HG03108 (cell line): ENCODE results near the gene CNGA3.
"Not testable (repeated sequence)": the region's sequence is repeated elsewhere in the genome, so short reads cannot be mapped to it uniquely, and the experiment has no call there.

Experiments
- ATAC-seq: cut with Tn5 transposase; IDR thresholded peaks from one replicate; pipeline ENCODE4 v1.9.1; 2021; ENCODE audit warnings: moderate library complexity; ENCODE audit not compliant: unreplicated experiment

CNGA3 gene

DNA sequence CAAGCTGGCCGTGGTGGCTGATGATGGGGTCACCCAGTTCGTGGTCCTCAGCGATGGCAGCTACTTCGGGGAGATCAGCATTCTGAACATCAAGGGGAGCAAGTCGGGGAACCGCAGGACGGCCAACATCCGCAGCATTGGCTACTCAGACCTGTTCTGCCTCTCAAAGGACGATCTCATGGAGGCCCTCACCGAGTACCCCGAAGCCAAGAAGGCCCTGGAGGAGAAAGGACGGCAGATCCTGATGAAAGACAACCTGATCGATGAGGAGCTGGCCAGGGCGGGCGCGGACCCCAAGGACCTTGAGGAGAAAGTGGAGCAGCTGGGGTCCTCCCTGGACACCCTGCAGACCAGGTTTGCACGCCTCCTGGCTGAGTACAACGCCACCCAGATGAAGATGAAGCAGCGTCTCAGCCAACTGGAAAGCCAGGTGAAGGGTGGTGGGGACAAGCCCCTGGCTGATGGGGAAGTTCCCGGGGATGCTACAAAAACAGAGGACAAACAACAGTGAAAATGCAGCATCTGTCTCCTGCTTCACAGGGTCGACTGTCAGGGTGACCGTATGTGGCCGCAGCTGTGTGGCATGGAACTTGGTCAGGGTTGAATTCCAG lies 50.6 kb downstream of the CNGA3 start:
- ATAC-seq, result no peak

DNA sequence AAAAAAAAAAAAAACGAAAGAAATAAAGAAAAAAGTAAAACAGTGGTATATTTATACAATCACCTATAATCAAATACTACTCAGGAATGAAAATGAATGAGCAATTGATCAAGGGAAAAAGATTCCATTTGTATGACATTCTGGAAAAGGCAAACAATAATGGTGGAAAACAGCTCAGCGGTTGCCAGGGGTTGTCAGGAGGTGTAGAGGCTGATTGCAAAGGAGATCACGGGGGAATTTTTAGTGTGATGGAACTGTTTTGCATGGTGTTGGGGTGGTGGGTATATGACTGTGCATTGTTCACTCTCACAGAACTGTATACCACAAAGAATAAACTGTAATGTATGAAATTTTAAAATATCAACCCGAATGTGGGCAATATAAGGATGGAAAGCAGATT lies 52.9 kb downstream of the CNGA3 start:
- ATAC-seq, result no peak

DNA sequence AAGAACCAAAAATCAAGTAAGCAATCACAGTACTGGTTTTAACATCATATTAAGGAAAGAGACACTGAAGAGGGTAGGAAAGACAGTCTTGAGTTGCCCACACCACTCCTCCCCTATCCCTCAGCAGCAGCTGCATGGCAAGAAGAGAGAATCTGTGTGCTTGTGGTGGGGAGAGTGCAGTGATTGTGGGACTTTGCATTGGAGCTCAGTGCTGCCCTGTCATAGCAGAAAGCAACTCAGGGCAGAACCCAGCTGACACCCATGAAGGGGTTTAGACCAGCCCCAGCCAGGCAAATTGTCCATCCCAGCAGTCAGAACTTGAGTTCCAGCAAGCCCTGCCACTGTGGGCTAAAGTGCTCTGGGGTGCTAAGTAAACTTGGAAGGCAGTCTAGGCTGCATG lies 57.6 kb downstream of the CNGA3 start:
- no peak for ATAC-seq

DNA sequence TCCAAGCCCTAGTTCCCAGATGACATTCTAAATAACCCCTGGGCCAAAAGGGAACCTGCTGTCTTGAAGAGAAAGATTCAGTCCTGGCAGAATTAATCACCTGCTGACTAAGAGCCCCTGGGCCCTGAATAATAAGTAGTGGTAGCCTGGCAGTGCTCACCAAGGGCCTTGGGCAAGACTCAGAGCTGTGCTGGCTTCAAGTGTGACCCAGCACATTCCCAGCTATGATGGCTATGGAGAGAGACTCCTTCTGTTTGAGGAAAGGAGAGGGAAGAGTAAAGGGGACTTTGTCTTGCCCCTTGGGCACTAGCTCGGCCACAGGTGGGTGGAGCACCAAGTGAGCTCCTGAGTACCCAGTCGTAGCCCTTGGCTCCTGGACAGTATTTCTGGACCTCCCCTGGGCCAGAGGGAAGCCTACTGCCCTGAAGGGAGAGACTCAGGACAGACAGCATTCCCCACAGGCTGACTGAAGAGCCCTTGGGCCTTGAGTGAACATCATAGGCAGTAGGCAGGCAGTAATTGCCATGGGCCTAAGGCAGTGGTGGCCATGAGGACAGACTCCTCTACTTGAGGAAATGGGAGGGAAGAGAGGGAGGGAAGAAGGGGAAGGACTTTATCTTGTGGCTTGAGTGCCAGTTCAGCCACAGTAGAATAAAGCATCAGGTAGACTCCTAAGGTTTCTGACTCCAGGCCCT lies 58.4 kb downstream of the CNGA3 start:
- ATAC-seq, result no peak

DNA sequence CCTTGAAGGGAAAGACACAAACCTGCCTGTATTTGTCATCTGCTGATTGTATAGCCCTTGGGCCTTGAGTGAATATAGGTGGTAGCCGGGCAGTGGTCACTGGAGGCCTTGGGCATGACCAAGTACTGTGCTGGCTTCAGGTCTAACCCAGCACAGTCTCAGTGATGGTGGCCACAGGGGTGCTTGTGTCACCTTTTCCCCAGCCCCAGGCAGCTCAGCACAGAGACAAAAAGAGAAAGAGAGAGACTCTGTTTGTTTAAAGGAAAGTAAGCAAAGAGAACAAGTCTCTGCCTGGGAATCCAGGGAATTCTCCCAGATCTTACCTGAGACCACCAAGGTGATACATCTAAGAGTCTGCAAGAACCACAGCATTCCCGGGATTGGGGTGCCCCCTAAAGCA lies 59.0 kb downstream of the CNGA3 start:
- no peak for ATAC-seq

DNA sequence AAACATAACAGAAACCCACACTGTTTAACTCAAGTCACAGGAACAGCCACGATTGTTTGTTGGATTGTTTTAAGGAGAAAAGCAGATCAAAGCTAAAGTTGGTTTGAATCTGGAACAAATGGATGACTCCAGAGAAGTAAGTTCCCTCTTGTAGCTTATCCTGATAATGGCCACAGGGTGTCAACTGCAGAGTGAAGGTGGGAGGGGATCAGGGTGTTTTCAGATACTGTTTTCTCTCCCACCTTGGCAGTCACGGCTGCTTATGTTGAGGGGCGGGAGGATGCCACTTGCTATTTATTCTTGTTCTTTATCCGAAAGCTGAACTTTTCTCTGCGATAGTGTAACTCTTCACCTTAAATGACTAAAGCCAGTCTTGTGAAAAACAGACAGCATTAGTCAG lies 61.9 kb downstream of the CNGA3 start:
- ATAC-seq, result no peak

DNA sequence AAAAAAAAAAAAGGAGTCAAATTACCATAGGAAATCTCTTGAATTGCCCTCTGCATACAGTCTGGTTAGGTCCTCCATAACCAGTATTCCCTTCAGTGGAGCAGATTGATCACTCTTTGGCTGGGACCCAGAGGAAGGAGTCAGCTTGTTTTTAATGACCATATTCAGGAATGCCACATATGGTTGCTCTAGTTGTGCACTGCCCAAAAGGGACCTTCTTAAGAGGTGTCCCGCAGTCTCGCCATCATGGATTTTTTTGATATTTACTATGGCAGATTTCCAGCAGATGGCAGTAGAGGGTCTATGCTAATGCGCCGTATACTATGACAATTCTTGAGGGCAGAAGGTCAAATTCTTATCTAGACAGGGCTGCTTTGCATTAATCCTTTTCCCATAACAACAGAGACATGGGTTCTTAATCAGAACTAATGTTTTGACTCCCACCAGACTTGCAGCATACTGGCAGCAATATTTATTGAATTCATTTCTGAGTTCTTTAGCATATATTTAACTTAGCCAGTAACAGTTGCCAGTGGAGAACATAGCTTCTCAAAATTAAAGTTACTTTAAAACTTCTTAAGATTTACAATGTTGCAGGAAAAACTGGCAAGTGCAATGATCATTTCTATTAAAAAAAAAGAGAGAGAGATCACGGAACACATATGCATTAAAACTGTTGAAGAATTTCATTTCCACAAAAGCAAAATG lies 66.6 kb downstream of the CNGA3 start:
- ATAC-seq, result peak; percentile 74

DNA sequence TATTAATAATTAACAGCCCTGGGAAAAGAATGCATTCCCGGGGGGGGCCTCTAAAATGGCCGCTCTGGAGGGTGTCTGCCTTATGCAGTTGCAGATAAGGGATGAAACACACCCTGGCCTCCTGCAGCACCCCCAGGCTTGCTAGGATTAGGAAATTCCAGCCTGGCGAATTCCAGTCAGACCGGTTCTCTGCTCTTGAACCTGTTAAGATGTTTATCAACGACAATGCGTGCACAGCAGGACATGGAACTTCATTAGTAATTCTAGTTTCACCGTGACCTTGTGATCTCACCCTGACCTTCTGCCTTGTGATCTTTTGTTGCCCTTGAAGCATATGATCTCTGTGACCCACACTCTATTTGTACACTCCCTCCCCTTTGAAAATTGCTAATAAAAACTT lies 68.0 kb downstream of the CNGA3 start:
- not testable (repeated sequence) for ATAC-seq

DNA sequence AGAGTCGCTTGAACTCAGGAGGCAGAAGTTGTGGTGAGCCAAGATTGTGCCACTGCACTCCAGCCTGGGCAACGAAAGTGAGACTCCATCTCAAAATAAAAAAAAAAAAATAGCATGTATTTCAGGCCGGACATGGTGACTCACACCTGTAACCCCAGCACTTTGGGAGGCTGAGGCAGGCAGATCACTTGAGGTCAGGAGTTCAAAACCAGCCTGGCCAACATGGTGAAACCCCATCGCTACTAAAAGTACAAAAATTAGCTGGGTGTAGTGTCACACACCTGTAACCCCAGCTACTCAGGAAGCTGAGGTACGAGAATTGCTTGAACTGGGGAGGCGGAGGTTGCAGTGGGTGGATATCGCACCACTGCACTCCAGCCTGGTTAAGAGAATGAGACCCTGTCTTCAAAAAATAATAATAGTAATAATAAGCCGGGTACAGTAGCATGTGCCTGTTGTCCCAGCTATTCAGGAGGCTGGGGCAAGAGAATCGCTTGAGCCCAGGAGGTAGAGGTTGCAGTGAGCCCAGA lies 69.5 kb downstream of the CNGA3 start:
- not testable (repeated sequence) for ATAC-seq

DNA sequence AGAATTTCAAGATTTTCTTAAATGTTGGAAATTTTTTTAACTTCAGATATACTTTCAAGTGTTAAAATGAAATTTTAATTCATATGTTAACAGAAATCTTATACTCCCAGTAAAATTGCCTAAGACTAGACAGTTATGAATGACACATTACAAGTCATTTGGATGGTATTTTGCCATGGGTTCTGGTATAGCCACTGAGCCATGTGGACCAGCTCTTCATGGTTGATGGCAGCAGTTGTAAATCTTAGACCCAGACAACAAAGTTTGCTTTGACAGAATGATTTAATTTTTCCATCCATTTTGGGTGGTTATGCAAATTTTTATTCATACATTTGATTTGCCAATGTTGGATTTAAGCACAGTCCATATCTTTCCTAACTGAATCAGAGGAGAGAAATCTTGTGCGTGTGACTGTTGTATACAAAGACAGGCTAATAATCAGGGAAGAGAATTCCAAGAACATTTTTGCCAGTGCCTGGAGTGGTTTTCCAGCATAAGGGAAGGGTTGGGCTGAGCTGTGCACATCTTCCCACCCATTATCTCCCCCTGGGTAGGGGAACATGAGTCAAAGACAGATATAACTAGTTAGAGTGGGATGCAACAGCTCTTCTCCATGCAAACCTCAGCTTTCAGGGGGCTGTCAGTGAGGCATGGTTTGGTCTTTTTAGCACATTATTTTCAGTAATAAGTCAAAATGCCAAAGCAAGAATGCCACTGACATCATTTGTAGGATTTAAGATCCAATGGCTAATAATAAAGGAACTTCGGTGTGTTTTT lies 70.3 kb downstream of the CNGA3 start:
- no peak for ATAC-seq

DNA sequence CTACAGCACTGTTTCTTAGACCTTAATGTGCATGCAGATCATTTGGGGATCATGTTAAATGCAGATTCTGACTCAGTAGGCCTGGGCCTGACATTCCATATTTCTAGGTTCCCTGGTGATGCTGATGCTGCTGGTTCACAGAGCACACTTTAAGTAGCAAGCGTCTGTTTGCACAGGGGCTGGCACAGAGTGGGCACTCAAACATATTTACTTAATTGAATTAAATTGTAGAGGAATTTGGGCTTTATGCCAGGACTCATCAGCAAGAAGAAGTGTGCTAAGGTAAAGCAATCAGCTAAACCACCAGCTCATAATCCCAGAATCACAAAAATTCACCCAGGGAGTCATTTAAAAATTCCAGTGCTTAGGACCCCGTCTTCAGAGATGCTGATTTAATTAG lies 73.3 kb downstream of the CNGA3 start:
- ATAC-seq, result no peak

DNA sequence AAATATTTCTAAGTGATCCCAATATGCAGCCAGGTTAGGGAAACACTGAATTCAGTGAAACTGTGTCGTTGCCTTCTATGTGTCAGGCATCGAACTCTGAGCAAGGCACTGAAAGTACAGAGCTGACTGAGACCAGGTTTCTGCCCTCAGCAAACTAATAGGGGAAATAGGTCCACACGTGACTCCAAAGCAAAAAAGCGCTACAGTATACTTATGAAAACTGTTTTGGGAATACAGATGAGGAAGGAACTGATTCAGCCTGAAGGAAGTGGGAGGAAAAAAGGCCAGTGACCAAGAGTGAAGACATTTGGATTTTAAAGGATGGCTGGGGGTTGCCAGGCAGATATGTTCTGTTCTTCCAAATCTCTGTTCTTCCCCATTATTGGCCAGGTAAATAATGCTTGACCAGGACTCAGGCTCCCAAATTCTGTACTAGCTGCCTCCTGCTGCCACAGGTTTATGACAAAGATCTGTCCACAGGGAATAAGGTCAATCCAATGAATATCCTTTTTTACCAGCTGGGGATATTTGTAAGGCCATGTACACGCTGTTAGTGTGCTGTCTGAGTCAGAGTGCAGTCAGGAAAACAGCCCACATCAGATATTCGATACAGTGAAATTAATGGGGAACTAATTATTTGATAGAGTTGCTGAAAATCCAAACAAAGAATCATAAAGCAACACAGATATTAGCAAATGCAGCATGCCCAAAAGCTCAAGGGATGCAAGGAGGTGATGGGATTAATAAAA lies 73.9 kb downstream of the CNGA3 start:
- ATAC-seq, result no peak

DNA sequence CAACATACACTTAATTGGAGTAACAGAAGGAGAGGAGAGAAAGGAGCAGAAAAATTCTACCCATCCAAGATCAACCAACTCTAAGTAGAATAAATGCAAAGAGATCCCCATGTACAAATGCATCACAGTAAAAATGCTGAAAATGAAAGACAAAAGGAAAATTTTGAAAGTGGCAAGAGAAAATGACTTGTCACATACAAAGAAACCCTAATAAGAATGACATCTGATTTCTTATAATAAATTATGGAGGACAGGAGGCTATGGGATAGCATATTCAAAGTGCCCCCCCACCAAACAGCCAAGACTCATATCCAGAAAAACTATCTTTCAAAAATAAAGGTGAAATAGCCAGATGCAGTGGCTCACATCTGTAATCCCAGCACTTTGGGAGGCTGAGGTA lies 76.2 kb downstream of the CNGA3 start:
- no peak for ATAC-seq

DNA sequence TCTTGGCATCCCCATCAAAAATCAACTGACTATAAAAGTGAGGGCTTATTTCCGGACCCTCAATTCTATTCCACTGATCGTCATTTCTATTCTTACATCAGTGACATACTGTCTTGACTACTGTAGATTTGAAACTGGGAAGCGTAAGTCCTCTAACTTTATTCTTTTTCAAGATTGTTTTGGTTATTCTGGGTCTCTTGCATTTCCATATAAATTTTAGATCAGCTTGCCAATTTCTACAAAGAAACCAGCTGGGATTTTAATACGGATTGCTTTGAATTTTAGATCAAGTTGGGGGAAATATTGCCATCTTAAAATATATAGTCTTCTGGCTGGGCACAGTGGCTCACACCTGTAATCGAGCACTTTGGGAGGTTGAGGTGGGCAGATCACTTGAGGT lies 80.5 kb downstream of the CNGA3 start:
- ATAC-seq, result no peak

DNA sequence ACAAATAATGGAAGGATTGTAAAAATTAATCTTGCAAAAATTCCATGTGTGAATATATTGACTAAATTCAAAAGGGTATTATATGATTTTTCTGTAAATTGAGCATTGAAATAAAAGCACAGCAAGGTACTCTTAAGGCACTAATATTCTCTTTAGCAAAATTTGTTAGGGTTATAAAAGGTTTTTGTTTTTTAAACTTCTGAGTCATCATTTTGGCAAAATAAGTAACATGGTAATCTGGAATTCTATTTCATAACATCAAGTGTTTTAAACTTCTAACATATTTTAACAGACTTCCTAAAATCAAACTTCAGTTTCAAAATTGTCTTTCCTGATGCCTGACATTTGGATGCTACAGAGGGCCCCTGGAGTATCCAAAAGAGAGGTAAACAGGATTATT lies 85.9 kb downstream of the CNGA3 start:
- ATAC-seq, result no peak

DNA sequence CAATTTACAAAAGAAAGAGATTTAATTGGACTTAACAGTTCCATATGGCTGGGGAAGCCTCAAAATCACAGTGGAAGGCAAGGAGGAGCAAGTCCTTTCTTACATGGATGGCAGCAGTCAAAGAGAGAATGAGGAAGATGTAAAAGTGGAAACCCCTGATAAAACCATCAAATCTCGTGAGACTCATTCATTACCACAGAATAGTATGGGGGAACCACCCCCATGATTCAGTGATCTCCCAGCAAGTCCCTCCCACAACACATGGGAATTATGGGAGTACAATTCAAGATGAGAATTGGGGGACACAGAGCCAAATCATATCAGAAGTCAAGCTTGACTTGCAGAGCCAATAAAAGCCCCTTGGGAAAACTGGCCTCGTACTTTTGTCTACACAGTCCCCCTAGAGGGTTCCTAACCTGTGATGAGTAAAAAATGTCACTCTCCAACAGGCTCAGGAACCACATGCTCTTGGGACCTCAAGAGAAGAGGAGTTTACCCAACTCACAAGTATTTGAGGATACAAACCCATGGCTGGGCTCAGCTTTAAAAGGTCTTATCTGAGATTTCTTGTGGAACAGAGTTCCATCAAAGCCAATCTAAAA lies 87.2 kb downstream of the CNGA3 start:
- ATAC-seq, result no peak

DNA sequence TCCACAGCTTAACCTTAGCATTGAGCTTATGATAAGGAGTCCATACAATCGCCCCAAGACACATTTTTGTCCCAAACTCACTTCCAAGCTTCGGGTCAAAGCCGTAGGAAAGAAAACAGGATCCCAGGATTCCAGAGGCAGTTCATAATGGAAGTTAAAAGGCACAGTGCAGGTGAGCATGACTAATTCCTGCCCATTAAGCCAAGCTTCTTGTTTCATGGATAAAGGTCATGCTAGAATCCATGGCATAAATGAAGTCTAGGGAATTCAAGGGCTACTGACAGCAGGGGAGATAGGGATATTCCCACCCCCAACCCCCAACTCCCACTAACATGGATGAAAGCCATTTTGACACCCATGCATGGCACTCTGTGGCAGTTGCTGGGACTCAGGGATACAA lies 88.2 kb downstream of the CNGA3 start:
- ATAC-seq, result no peak

DNA sequence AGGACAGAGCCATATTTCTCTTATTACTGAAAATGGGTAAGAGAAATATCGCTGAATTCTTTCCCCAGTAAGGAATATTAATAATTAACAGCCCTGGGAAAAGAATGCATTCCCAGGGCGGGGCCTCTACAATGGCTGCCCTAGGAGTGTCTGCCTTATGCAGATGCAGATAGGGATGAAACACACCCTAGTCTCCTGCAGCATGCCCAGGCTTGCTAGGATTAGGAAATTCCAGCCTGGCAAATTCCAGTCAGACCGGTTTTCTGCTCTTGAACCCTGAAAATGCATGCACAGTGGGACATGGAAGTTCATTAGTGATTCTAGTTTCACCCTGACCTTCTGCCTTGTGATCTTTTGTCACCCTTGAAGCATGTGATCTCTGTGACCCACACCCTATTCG lies 89.4 kb downstream of the CNGA3 start:
- not testable (repeated sequence) for ATAC-seq

DNA sequence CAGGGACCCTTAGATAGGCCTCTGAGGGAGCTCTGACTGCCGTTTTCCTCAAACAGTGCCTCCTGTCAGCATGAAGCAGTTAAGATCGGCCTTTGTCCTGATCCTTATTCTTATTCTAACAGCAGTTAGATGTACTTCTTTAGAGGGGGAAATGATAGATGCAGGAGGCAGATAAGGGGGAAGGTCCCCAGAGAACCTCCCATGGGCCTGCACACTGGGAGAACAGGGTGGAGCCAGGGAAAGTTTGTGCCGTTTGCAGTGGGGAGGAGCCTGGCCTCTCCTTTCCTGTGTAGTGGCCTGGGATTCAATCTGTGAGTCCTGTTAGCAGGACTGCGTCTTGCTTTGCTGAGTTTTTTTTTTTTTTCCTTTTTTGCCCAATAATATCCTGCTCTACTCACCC lies 90.5 kb downstream of the CNGA3 start:
- ATAC-seq, result no peak
